ENCODE results near the gene CUL4A.

Gene CUL4A

DNA sequence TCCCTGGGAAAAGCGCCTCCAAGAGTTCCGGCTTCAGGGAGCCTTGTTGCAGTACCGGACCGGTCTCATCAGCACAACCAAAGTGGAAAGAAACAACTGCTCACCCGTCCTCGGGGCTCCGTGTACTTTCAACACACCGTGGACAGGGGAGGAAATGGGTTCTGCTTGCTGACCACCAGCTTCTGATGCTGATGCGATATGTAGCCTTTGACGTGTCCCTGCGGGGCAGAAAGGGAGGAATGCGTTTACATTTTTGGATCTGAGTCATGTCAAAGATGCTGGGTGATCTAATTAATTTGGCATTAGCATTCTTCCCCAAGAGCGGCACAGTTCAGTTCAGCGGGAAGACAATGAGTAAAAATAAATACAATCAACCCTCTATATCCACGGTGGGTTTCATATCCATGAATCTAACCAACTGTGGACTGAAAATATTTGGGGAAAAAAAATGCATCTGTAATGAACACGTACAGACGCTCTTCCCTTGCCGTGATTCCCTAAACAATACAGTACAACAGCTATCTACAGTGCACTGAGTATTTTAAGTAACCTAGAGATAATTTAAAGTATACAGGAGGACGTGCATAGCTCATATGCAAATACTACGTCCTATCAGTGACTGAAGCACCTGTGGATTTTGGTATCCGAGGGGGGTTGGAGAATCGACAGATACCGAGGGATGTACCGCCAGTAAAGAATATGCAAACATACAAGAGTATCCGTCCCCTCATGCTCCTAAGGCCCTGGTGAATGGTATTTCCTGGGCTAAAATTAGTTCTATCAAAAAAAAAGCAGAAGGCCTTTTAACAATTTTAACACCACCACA is 31.1 kb upstream of the CUL4A start:
- H3K4me2 ChIP-seq (ENCODE audit: insufficient read depth, low read length), result no peak overlapping the region

DNA sequence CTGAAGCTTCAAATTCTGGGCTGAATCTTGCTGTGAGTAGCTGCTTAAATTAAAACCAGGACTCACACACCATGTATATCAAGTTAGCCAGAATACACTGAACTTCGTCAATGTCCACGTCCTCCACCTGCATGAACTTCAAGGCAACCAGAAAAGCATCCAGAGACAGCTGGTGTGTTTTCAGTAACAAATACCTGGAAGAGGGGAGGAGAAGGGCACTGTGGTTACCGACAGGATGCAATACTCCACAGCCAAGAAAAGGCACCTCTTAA is 30.6 kb upstream of the CUL4A start:
- H3K36me3 ChIP-seq (ENCODE audit: insufficient read depth, low read length), result peaks cover 84% of the 10 kb centered on the region
- no peak overlapping the region for H3K4me2 ChIP-seq (ENCODE audit: insufficient read depth, low read length)
- H3K79me2 ChIP-seq (ENCODE audit: insufficient read depth, low read length), result no peaks in the 10 kb centered on the region
- no peak for TF ChIP-seq EZH2 (IDR thresholded peaks at IDR 0.05; ENCODE audit: borderline replicate concordance, low read depth, low read length, severe bottlenecking)
- TF ChIP-seq, protein P1, sequence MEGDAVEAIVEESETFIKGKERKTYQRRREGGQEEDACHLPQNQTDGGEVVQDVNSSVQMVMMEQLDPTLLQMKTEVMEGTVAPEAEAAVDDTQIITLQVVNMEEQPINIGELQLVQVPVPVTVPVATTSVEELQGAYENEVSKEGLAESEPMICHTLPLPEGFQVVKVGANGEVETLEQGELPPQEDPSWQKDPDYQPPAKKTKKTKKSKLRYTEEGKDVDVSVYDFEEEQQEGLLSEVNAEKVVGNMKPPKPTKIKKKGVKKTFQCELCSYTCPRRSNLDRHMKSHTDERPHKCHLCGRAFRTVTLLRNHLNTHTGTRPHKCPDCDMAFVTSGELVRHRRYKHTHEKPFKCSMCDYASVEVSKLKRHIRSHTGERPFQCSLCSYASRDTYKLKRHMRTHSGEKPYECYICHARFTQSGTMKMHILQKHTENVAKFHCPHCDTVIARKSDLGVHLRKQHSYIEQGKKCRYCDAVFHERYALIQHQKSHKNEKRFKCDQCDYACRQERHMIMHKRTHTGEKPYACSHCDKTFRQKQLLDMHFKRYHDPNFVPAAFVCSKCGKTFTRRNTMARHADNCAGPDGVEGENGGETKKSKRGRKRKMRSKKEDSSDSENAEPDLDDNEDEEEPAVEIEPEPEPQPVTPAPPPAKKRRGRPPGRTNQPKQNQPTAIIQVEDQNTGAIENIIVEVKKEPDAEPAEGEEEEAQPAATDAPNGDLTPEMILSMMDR (IDR thresholded peaks at IDR 0.05; ENCODE audit: borderline replicate concordance, extremely low read depth, low read length, poor library complexity, severe bottlenecking), result no peak
- H3K4me3 ChIP-seq (ENCODE audit: low read depth in 1 of 2, low read length in 2 of 2), result no peak overlapping the region
- no peak overlapping the region for H3K27ac ChIP-seq (ENCODE audit: low read length)
- H3K27me3 ChIP-seq (ENCODE audit: insufficient read depth, low read length, poor library complexity), result no peaks in the 10 kb centered on the region
- ATAC-seq (ENCODE audit: insufficient read depth, low read depth), result peak; percentile 36; the same call in 1 of the 3 replicates
- H3K9ac ChIP-seq (ENCODE audit: low read depth, low read length), result no peak overlapping the region
- H4K20me1 ChIP-seq (ENCODE audit: insufficient read depth, low read length), result 0 out of 2 replicates have a peak, but pooled peaks cover 9% of the 10 kb centered on the region
- no peak for DNase-seq
- H2AFZ ChIP-seq (ENCODE audit: low read depth, low read length), result no peak overlapping the region
- no peaks in the 10 kb centered on the region for H3K9me3 ChIP-seq (ENCODE audit: insufficient read depth, low read length, severe bottlenecking)
- H3K4me1 ChIP-seq (ENCODE audit: insufficient read depth, low read length), result no peaks in the 10 kb centered on the region

More for the DNA sequence above, 31.1 kb upstream of the CUL4A start:
- Histone ChIP-seq H3K79me2 (ENCODE audit: insufficient read depth, low read length) (no peaks in the 10 kb centered on the region), H4K20me1 (ENCODE audit: insufficient read depth, low read length) (0 out of 2 replicates have a peak, but pooled peaks cover 9% of the 10 kb centered on the region), H3K4me3 (ENCODE audit: low read depth in 1 of 2, low read length in 2 of 2) (no peak overlapping the region), H3K36me3 (ENCODE audit: insufficient read depth, low read length) (peaks cover 79% of the 10 kb centered on the region), H3K4me1 (ENCODE audit: insufficient read depth, low read length) (no peaks in the 10 kb centered on the region), H3K27ac (ENCODE audit: low read length) (no peak overlapping the region), H3K27me3 (ENCODE audit: insufficient read depth, low read length, poor library complexity) (no peaks in the 10 kb centered on the region), H3K9me3 (ENCODE audit: insufficient read depth, low read length, severe bottlenecking) (no peaks in the 10 kb centered on the region), H3K9ac (ENCODE audit: low read depth, low read length) (no peak overlapping the region), H2AFZ (ENCODE audit: low read depth, low read length) (no peak overlapping the region)
- TF ChIP-seq, protein P1 (IDR thresholded peaks at IDR 0.05; ENCODE audit: borderline replicate concordance, extremely low read depth, low read length, poor library complexity, severe bottlenecking), result no peak
- no peak for TF ChIP-seq EZH2 (IDR thresholded peaks at IDR 0.05; ENCODE audit: borderline replicate concordance, low read depth, low read length, severe bottlenecking)
- DNase-seq (no peak), ATAC-seq (ENCODE audit: insufficient read depth, low read depth) (no peak)

- Histone ChIP-seq H2AFZ (ENCODE audit: low read depth, low read length) (no peak overlapping the region), H3K79me2 (ENCODE audit: insufficient read depth, low read length) (no peaks in the 10 kb centered on the region), H3K4me3 (ENCODE audit: low read depth in 1 of 2, low read length in 2 of 2) (no peak overlapping the region), H3K9me3 (ENCODE audit: insufficient read depth, low read length, severe bottlenecking) (no peaks in the 10 kb centered on the region), H3K4me2 (ENCODE audit: insufficient read depth, low read length) (no peak overlapping the region), H3K27me3 (ENCODE audit: insufficient read depth, low read length, poor library complexity) (no peaks in the 10 kb centered on the region), H4K20me1 (ENCODE audit: insufficient read depth, low read length) (0 out of 2 replicates have a peak, but pooled peaks cover 10% of the 10 kb centered on the region), H3K27ac (ENCODE audit: low read length) (no peak overlapping the region), H3K9ac (ENCODE audit: low read depth, low read length) (no peak overlapping the region), H3K4me1 (ENCODE audit: insufficient read depth, low read length) (no peaks in the 10 kb centered on the region), H3K36me3 (ENCODE audit: insufficient read depth, low read length) (peaks cover 89% of the 10 kb centered on the region)
- no peak for TF ChIP-seq EZH2 (IDR thresholded peaks at IDR 0.05; ENCODE audit: borderline replicate concordance, low read depth, low read length, severe bottlenecking)
- TF ChIP-seq, protein P1 (IDR thresholded peaks at IDR 0.05; ENCODE audit: borderline replicate concordance, extremely low read depth, low read length, poor library complexity, severe bottlenecking), result no peak
- DNase-seq (no peak), ATAC-seq (ENCODE audit: insufficient read depth, low read depth) (peak; percentile 58; the same call in 2 of the 3 replicates)
Observed at GRCh38 chr13:113179374-113180230, 29.8 kb upstream of the CUL4A start.

Data from DND-41 (cell line).